ENCODE data around the gene MIF4GD. TPM values are rescaled to one million over a fixed set of nuclear protein-coding genes. Genes with fewer than 3 reads are reported as not detected.

Gene MIF4GD
- total RNA-seq, 1 experiment from 2014 or later: 26.1 TPM

GRCh38 chr17:75245011-75245410, 26.0 kb downstream of the MIF4GD start:
- Histone ChIP-seq H2BK15ac (ENCODE audit: low read depth, low read length) (no peak overlapping the region), H3K56ac (ENCODE audit: insufficient read length, low read depth, low read length) (no peak overlapping the region), H2BK120ac (ENCODE audit: low read depth, low read length, poor library complexity, severe bottlenecking) (no peak overlapping the region), H3K23me2 (ENCODE audit: insufficient read length, low read depth, low read length, poor library complexity, severe bottlenecking) (no peaks in the 10 kb centered on the region), H4K20me1 (ENCODE audit: control insufficient read depth, insufficient read depth, insufficient read length) (peaks cover 4% of the 10 kb centered on the region), H3T11ph (ENCODE audit: low read length) (no peak overlapping the region), H4K8ac (replicated peaks; ENCODE audit: insufficient read length, low read depth, low read length) (no peak overlapping the region), H3K23ac (ENCODE audit: insufficient read length, low read depth, low read length) (no peak overlapping the region), H3K4me2 (ENCODE audit: insufficient read depth, insufficient read length, low read length) (no peak overlapping the region), H2AFZ (ENCODE audit: low read length) (no peak overlapping the region), H3K18ac (ENCODE audit: insufficient read length, low read depth, low read length) (no peak overlapping the region), H2BK12ac (ENCODE audit: insufficient read length, low read depth, low read length) (no peak overlapping the region), H2BK5ac (ENCODE audit: insufficient read length, low read length) (no peak overlapping the region), H3K4ac (ENCODE audit: low read depth, low read length) (no peak overlapping the region), H2BK20ac (ENCODE audit: low read depth, low read length, poor library complexity, severe bottlenecking) (no peak overlapping the region), H3K4me1 (ENCODE audit: insufficient read depth, low read length) (no peaks in the 10 kb centered on the region), H3K14ac (ENCODE audit: insufficient read depth, low read length) (no peak overlapping the region), H3K27me3 (ENCODE audit: insufficient read depth, low read length) (no peaks in the 10 kb centered on the region), H3K27ac (ENCODE audit: insufficient read length, low read depth, low read length) (no peak overlapping the region), H3K9ac (ENCODE audit: extremely low read depth, insufficient read length, low read length) (no peak overlapping the region), H3K9me3 (ENCODE audit: control insufficient read depth, low read depth, low read length) (no peaks in the 10 kb centered on the region), H2AK5ac (ENCODE audit: insufficient read length, low read length) (no peak overlapping the region), H4K91ac (ENCODE audit: insufficient read length, low read depth, low read length) (no peak overlapping the region), H3K79me2 (ENCODE audit: insufficient read depth, low read length) (peaks cover 2% of the 10 kb centered on the region; the same call in 1 of the 2 replicates), H4K5ac (ENCODE audit: insufficient read length, low read depth, low read length) (no peak overlapping the region), H3K79me1 (ENCODE audit: insufficient read depth, low read depth, low read length, poor library complexity, severe bottlenecking) (no peaks in the 10 kb centered on the region)
- Mint-ChIP-seq H3K36me3 (ENCODE audit: insufficient read depth in 1 of 3, low read depth in 3 of 3) (peaks cover 27 to 59% (median 56%) of the 10 kb centered on the region in 3 experiments; a peak in 6 of 7 replicates), H3K4me1 (peaks cover 12 to 13% of the 10 kb centered on the region in 2 experiments), H3K27ac (no peak overlapping the region), H3K9me3 (no peaks in the 10 kb centered on the region), H3K27me3 (ENCODE audit: low read depth) (no peaks in the 10 kb centered on the region), H3K4me3 (no peak overlapping the region)
- no CpG with 5 or more reads among the region's 6 CpGs for WGBS (ENCODE audit: extremely low coverage, insufficient read length, low lambda C conversion rate)
- DNase-seq: no peak
- no peak for TF ChIP-seq CTCF (conservative IDR thresholded peaks at IDR 0.05)

Data from H9 (cell line).